ENCODE results near the gene WASF3.

GRCh38 chr13:26651234-26651633 lies 93.8 kb downstream of the WASF3 start:
- TF ChIP-seq, protein P1, sequence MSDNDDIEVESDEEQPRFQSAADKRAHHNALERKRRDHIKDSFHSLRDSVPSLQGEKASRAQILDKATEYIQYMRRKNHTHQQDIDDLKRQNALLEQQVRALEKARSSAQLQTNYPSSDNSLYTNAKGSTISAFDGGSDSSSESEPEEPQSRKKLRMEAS (IDR thresholded peaks at IDR 0.05), result no peak
- TF ChIP-seq TAF1 (IDR thresholded peaks at IDR 0.05; ENCODE audit: low read depth) (no peak), YY1 (IDR thresholded peaks at IDR 0.05; ENCODE audit: low read depth) (no peak), REST (IDR thresholded peaks at IDR 0.05; ENCODE audit: low read depth) (no peak), TCF12 (IDR thresholded peaks at IDR 0.05; ENCODE audit: low read depth) (no peak), NFIC (IDR thresholded peaks at IDR 0.05) (no peak), EGR1 (IDR thresholded peaks at IDR 0.05) (no peak), CEBPB (IDR thresholded peaks at IDR 0.05) (no peak)

Data from Ishikawa (cell line).